Mesodermal cell (in vitro differentiated cells): Measurements from ENCODE around the gene FBXL7.

Source experiments
- H3K27ac ChIP-seq: 2 replicates; pipeline ENCODE4 v1.7.0; 2013; ENCODE audit warnings: mild to moderate bottlenecking, low read depth, low read length, moderate library complexity; ENCODE audit not compliant: severe bottlenecking
- H3K36me3 ChIP-seq: 2 replicates; pipeline ENCODE4 v1.7.1; 2013; ENCODE audit warnings: mild to moderate bottlenecking, low read length, moderate library complexity; ENCODE audit not compliant: control insufficient read depth, insufficient read depth
- H3K4me1 ChIP-seq: one replicate; pipeline ENCODE4 v1.7.1; 2013; ENCODE audit warnings: mild to moderate bottlenecking, low read length; ENCODE audit not compliant: insufficient read depth, control insufficient read depth, poor library complexity, severe bottlenecking
- H3K4me3 ChIP-seq: 2 replicates; pipeline ENCODE4 v1.7.0; 2013; ENCODE audit warnings: low read length, control low read depth, mild to moderate bottlenecking; ENCODE audit not compliant: insufficient read depth, poor library complexity, severe bottlenecking; ENCODE audit errors: extremely low read depth
- H3K9me3 ChIP-seq: 2 replicates; pipeline ENCODE4 v1.7.1; 2013; ENCODE audit warnings: mild to moderate bottlenecking, low read length, moderate library complexity; ENCODE audit not compliant: control insufficient read depth
- WGBS, 2 experiments: methylation state at CpG; one replicate each; pipeline ENCODE4 v1.1.5; 2013; ENCODE audit warnings: missing lambda C conversion rate in 2 of 2; ENCODE audit not compliant: insufficient coverage in 2 of 2; 5-methylcytosine and 5-hydroxymethylcytosine counted together

FBXL7 gene

DNA sequence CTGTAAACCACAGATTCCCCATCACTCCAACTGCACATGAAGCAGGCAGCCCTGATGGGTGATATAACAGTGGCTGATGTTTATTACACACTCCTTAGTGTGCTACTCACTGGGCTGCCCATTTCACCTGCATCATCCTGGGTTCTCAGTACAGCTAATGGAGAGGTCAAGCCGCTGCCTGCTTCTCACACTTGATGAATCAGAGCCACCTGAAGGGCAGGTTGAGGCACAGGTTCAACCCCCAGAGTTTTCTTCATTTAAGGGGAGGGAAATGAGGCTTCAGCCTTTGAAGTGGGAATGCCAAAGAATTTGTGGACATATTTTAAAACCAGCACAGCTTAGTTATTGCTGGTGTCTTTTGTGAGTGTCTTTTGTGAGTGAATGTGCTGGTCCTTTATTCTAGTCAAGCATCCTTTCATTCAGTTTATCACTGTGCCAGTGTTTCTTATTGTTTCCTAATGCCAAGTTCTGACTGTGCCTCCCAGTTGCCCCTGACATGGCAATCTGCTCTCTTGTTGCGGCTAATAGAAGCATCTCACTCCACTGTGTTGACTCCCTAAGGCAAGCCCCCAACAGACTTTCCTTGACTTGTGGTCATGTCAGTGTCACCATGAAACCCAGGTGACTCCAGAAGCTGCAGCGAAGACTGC is 109.2 kb downstream of the FBXL7 start:
- Histone ChIP-seq H3K9me3 (no peaks in the 10 kb centered on the region), H3K4me3 (no peak overlapping the region), H3K27ac (no peak overlapping the region), H3K4me1 (no peaks in the 10 kb centered on the region), H3K36me3 (peaks cover 6% of the 10 kb centered on the region)
- 97 to 100% methylated on average over 3 of the region's 3 CpGs for WGBS, 2 experiments

DNA sequence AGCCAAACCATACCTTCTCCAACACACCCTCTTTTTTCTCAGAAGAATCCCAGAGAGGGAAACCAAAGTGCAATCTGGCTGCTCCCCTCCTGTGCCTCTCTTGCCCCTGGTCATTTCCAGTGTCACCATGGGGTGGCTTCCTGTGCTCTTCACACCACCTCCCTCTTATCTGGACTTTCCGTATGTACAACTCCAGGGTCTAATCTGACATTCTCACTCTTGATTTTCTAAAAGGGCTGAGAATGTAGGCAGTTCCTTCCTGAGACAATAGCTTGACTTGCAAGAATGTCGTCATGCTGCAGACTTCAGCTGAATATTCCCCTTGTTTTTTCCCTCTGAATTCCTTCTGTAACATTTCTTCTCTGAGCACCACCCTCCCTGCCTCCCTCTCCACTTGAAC is 110.2 kb downstream of the FBXL7 start:
- Histone ChIP-seq H3K9me3 (no peaks in the 10 kb centered on the region), H3K36me3 (no peaks in the 10 kb centered on the region), H3K27ac (no peak overlapping the region), H3K4me1 (no peaks in the 10 kb centered on the region), H3K4me3 (no peak overlapping the region)
- 55 to 56% methylated on average over 1 of the region's 2 CpGs for WGBS, 2 experiments

DNA sequence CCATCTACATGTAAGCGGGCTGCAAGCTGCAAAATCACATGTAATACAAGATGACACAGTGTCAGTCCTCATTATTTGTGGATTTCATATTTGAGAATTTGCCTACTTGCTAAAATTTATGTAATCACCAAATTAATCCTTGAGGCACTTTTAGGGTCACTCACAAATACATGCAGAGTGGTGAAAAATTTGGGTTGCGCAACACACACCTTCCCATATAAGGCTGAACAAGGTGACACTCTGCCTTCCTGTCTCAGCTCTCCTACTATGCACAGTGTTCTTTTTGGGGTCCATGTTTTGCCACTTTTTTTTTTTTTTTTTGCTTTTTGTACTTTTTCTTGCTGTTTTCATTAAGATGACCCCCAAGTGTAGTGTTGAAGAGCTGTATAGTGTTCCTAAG is 111.0 kb downstream of the FBXL7 start:
- no peak overlapping the region for H3K27ac ChIP-seq
- H3K4me1 ChIP-seq, result no peaks in the 10 kb centered on the region
- H3K36me3 ChIP-seq, result no peaks in the 10 kb centered on the region
- H3K9me3 ChIP-seq, result no peaks in the 10 kb centered on the region
- 80% methylated on average over 1 of the region's 2 CpGs; no CpG with 5 or more reads in 1 of the 2 experiments for WGBS, 2 experiments
- no peak overlapping the region for H3K4me3 ChIP-seq

- no peaks in the 10 kb centered on the region for H3K9me3 ChIP-seq
- 100% methylated on average over 1 of the region's 1 CpG for WGBS, 2 experiments
- H3K4me1 ChIP-seq, result no peaks in the 10 kb centered on the region
- no peak overlapping the region for H3K4me3 ChIP-seq
- H3K36me3 ChIP-seq, result no peaks in the 10 kb centered on the region
- H3K27ac ChIP-seq, result no peak overlapping the region
Measured at GRCh38 chr5:15612915-15613635, 113.1 kb downstream of the FBXL7 start.

- Histone ChIP-seq H3K36me3 (no peaks in the 10 kb centered on the region), H3K4me1 (no peaks in the 10 kb centered on the region)
Measured at GRCh38 chr5:15614679-15615078, 114.7 kb downstream of the FBXL7 start.

DNA sequence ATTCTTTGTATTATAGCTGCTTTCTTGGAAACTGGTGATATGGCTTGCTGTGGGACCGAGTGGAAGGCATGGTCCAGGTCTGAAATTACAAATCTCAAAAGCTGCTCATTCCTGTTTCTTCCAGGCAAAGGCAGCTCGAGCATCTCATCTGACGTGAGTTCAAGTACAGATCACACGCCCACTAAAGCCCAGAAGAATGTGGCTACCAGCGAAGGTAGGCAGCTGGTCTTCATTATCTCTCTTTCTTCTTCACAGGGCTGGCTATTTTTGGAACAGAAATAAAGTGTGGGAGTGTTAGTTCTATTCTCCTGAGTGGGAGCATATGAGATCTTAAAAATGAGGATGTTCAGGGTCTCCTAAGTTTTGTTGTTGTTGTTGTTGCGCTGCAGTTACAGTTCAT is 115.9 kb downstream of the FBXL7 start:
- Histone ChIP-seq H3K9me3 (no peaks in the 10 kb centered on the region), H3K4me3 (no peak overlapping the region), H3K27ac (no peak overlapping the region), H3K4me1 (peaks cover 6% of the 10 kb centered on the region), H3K36me3 (no peaks in the 10 kb centered on the region)
- WGBS, 2 experiments, result 95 to 100% methylated on average over 1 to 3 of the region's 6 CpGs

More at GRCh38 chr5:15614679-15615078, 114.7 kb downstream of the FBXL7 start:
- H3K27ac ChIP-seq, result no peak overlapping the region
- WGBS, 2 experiments, result 98 to 100% methylated on average over 4 of the region's 4 CpGs
- H3K4me3 ChIP-seq, result no peak overlapping the region
- H3K9me3 ChIP-seq, result no peaks in the 10 kb centered on the region

DNA sequence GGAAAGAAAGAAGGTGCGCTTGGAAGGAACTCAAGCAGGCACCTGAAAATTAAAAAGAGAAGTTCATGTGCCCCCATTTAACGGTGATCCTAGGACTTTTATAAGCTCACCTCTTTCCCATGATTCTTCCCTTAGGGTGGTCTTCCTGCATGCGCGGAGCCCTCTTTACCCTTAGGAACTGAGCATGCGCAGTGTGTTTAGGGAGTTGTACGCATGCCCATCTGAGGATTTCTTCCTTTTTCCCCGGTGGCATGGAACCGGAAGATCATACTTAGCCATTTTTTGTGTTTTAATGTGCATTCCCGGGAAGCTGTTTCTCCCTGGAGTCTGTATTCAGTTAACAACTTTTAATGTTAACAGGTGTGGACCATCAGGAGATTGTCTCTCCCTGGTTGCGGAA is 119.0 kb downstream of the FBXL7 start:
- Histone ChIP-seq H3K27ac (no peak overlapping the region), H3K9me3 (no peaks in the 10 kb centered on the region), H3K4me3 (no peak overlapping the region), H3K4me1 (peaks cover 11% of the 10 kb centered on the region), H3K36me3 (no peaks in the 10 kb centered on the region)
- 96 to 98% methylated on average over 8 to 9 of the region's 10 CpGs for WGBS, 2 experiments

DNA sequence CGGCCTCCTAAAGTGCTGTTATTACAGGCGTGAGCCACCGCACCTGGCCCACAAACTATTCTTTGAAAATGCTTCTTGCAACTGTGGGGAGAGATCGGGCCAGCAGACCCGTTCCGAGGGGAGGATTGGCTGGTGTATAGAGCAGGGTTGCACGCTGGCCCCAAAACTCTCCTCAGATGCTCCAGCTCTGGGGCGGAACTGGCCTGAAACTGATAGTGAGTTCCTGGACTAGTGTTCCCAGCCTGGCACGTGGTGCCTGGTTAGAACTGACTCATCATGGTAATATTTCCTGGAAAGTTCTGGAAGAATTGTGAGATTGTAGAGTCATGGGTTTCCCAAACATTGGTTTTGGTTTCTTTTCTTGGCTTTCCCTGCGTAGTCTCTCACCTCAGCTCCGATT is 120.5 kb downstream of the FBXL7 start:
- Histone ChIP-seq H3K4me1 (peaks cover 11% of the 10 kb centered on the region), H3K36me3 (no peaks in the 10 kb centered on the region), H3K4me3 (no peak overlapping the region), H3K9me3 (no peaks in the 10 kb centered on the region), H3K27ac (peak overlapping the region; percentile 17)
- whole genome bisulfite sequencing, 2 experiments, result 92 to 95% methylated on average over 11 of the region's 11 CpGs

DNA sequence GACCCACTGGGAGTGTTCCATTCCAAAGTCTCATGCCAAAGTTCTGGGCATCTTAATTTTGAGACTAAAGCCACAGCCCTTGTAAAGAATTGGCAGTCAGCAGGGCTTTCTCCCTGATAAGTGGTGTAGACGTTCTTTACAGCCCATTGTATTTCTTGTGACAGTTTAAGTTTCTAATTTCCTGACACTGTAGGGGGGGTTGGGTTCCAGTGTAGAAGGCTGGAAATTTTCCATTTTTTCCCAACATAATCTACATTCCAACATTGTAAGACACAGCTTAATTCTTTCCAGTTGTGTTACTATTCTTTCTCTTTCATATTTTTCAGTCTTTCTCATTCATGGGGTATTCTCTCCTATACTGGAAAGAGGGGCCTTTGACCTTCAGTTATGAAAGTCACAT is 121.1 kb downstream of the FBXL7 start:
- no CpG with 5 or more reads among the region's 1 CpG for WGBS, 2 experiments
- Histone ChIP-seq H3K9me3 (no peaks in the 10 kb centered on the region), H3K27ac (peak overlapping the region; percentile 17), H3K4me1 (peaks cover 11% of the 10 kb centered on the region), H3K36me3 (no peaks in the 10 kb centered on the region), H3K4me3 (no peak overlapping the region)

DNA sequence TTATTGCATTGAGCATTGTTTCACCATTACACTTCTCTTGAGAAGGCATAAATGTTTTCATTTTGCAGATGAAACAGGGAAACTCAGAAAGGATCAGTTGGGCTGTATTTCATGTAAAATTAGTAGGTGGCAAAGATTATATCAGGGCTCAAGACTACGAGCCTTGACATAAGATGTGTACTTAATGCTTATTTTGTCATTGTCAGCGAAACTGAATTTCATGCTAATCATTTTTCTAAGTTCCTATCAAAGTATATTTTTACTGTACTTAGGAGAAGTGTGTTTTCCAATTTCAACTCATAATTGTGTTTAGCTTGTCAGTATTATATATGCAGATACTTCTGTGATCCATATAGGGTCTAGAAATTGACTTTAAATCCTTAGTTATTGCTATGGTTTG is 123.8 kb downstream of the FBXL7 start:
- no peak overlapping the region for H3K4me3 ChIP-seq
- no peak overlapping the region for H3K27ac ChIP-seq
- 100% methylated on average over 1 of the region's 2 CpGs; no CpG with 5 or more reads in 1 of the 2 experiments for WGBS, 2 experiments
- no peaks in the 10 kb centered on the region for H3K36me3 ChIP-seq
- H3K9me3 ChIP-seq, result no peaks in the 10 kb centered on the region
- peaks cover 11% of the 10 kb centered on the region for H3K4me1 ChIP-seq

GRCh38 chr5:15627109-15627508 is 127.1 kb downstream of the FBXL7 start:
- Histone ChIP-seq H3K4me3 (no peak overlapping the region), H3K4me1 (no peaks in the 10 kb centered on the region), H3K27ac (no peak overlapping the region), H3K36me3 (no peaks in the 10 kb centered on the region), H3K9me3 (no peaks in the 10 kb centered on the region)
- WGBS, 2 experiments, result 94 to 100% methylated on average over 2 of the region's 2 CpGs
